HFFc6 (cell line): ENCODE data around the gene NCAM1. TPM values are rescaled to one million over a fixed set of nuclear protein-coding genes. Genes with fewer than 3 reads are reported as not detected.

Experiments
- DNase-seq: peaks from one replicate; pipeline ENCODE4 v3.0.0-alpha.2; 2018
- H3K27ac Mint-ChIP-seq: 2 replicates; pipeline ENCODE4 v1.8.0; 2020; ENCODE audit warnings: mild to moderate bottlenecking, mixed read lengths
- H3K27me3 Mint-ChIP-seq: 2 replicates; pipeline ENCODE4 v1.8.0; 2021; ENCODE audit warnings: mild to moderate bottlenecking, moderate library complexity, mixed read lengths; ENCODE audit not compliant: insufficient read depth
- H3K36me3 Mint-ChIP-seq: 2 replicates; pipeline ENCODE4 v1.8.0; 2021; ENCODE audit warnings: low read depth, mixed read lengths
- H3K4me1 Mint-ChIP-seq: 2 replicates; pipeline ENCODE4 v1.8.0; 2020; ENCODE audit warnings: low read depth, mixed read lengths
- H3K4me3 Mint-ChIP-seq: 2 replicates; pipeline ENCODE4 v1.8.0; 2020; ENCODE audit warnings: mild to moderate bottlenecking, moderate library complexity, mixed read lengths
- H3K9me3 Mint-ChIP-seq: 2 replicates; pipeline ENCODE4 v1.8.0; 2020; ENCODE audit warnings: mild to moderate bottlenecking, mixed read lengths
- total RNA-seq, 6 experiments: library from RNA; stranded (reverse); fragmentation: NEBNext Ultra II Directional; extraction: Animal tissue kit (Norgen Biotek cat#: 25700); gene quantifications; 2 replicates in 1 of 6; 3 replicates in 5 of 6; pipeline ENCODE4 v1.2.3, GENCODE V29; 2021
- TF ChIP-seq, protein P1 (sequence below): fragments of 200-600 bp; sonication (generic); IDR thresholded peaks from 2 replicates; pipeline ENCODE4 v1.5.0; 2021; ENCODE audit warnings: antibody characterized with exemption, mild to moderate bottlenecking

The NCAM1 gene
- total RNA-seq, 6 experiments from 2014 or later: 0.20 TPM; not detected in 5

DNA sequence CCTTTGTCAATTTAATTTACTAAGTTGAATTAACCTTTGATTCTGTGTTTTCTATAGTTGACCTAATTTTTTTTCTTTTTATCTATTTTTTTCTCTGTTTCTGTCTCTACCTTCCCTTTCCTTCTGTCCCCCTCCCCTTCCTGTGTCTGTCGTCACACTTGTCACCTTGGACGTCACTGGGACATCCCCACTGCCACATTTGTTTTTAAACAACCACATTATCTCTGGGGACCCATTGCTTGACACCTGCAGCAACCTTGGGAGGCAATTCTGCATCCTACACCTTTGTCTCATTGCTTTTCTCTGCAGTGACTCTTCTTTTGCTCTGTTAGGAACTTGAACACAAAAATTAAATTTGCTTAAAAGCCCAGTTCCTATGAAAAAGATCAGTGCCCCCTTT, 301.4 kb downstream of the NCAM1 start:
- Mint-ChIP-seq H3K4me3 (no peak overlapping the region), H3K27ac (no peak overlapping the region), H3K36me3 (no peaks in the 10 kb centered on the region), H3K4me1 (no peaks in the 10 kb centered on the region; the same call in 1 of the 2 replicates), H3K9me3 (peaks cover 5% of the 10 kb centered on the region; the same call in 1 of the 2 replicates), H3K27me3 (peaks cover 2% of the 10 kb centered on the region)
- TF ChIP-seq, protein P1, sequence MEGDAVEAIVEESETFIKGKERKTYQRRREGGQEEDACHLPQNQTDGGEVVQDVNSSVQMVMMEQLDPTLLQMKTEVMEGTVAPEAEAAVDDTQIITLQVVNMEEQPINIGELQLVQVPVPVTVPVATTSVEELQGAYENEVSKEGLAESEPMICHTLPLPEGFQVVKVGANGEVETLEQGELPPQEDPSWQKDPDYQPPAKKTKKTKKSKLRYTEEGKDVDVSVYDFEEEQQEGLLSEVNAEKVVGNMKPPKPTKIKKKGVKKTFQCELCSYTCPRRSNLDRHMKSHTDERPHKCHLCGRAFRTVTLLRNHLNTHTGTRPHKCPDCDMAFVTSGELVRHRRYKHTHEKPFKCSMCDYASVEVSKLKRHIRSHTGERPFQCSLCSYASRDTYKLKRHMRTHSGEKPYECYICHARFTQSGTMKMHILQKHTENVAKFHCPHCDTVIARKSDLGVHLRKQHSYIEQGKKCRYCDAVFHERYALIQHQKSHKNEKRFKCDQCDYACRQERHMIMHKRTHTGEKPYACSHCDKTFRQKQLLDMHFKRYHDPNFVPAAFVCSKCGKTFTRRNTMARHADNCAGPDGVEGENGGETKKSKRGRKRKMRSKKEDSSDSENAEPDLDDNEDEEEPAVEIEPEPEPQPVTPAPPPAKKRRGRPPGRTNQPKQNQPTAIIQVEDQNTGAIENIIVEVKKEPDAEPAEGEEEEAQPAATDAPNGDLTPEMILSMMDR: no peak
- no peak for DNase-seq

DNA sequence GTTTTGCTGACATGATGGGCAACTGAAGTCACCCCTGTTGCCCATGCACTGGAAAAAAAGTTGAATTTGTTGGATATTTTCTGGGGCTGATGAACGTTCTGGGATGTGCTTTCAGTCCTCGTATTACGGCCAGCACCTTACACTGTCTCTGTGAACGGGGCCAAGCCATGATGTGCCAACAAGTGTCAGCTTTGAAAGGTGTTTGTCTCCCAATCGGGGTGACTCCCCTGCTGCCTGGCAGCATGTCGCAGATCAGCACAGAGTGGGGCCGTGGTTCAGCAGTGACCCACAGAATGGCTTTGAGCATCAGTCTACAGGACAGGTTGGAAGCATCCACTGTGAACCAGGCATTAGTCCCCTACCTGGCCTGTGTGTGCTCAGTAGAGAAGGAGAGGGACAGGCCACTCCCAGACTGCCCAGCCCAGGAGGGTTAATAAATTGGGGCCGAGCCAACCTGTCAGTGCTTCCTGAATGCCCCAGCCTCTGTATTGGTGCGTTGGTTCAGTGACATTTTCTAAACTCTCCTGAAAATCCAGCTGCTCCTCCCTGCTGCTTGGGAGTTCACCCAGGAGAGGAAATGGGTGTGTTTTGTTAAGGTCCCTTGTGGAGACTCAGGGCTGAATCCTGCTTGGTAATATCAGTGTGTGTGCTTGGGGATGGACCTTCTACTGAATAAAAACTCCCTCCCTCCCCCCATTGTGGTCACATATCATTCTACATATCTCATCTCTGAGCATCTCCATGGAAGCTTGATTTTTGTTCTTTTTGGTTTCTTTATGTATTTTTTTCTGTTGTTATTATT, 302.4 kb downstream of the NCAM1 start:
- Mint-ChIP-seq H3K27me3 (peaks cover 2% of the 10 kb centered on the region), H3K4me1 (no peaks in the 10 kb centered on the region; the same call in 1 of the 2 replicates), H3K9me3 (peaks cover 5% of the 10 kb centered on the region; the same call in 1 of the 2 replicates), H3K27ac (no peak overlapping the region), H3K4me3 (no peak overlapping the region), H3K36me3 (no peaks in the 10 kb centered on the region)
- no peak for DNase-seq
- TF ChIP-seq, protein P1: no peak

DNA sequence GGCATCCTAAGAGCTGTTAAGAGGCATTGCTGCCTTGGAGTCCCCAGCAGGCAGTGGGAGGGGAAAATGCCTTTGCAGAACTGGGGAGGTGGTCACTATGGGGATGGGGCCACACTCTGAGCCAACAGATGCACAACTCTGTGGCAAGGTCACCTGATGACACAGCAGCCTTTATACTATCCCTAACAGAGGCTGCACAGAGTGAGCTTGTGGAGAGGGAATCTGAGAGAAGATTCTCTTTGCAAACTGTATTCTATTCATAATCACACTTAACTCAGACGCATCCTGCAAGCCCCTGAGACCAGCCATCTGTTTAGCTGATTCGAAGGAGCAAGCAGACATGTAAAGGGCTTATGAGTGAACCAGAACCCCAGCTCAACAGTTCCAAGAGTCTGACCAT, 304.1 kb downstream of the NCAM1 start:
- H3K9me3 Mint-ChIP-seq: no peaks in the 10 kb centered on the region; the same call in 1 of the 2 replicates
- H3K36me3 Mint-ChIP-seq: no peaks in the 10 kb centered on the region
- H3K27ac Mint-ChIP-seq: no peak overlapping the region
- H3K4me3 Mint-ChIP-seq: no peak overlapping the region
- H3K27me3 Mint-ChIP-seq: peaks cover 2% of the 10 kb centered on the region
- no peak for DNase-seq
- TF ChIP-seq, protein P1: no peak
- no peaks in the 10 kb centered on the region; the same call in 1 of the 2 replicates for H3K4me1 Mint-ChIP-seq

DNA sequence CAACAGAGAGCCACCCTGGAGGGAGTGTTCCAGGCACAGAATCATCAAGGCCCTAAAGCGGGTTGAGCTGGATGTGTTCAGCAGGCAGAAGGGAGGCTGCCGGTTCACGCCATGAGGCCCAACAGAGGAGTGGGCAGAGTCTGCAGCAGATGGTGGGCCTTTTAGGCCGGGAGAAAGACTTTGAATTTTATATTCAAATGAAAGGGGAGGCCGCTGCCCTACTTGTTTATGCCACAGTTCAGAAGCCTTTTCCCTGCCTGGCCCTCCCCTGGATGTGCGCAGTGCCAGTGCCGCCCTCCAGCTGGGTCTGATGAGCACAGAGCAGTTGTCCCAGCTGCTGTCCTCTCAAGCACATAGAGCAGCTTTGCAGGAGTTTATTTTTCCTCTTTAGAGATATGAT, 306.3 kb downstream of the NCAM1 start:
- Mint-ChIP-seq H3K4me3 (no peak overlapping the region), H3K36me3 (no peaks in the 10 kb centered on the region), H3K9me3 (no peaks in the 10 kb centered on the region; the same call in 1 of the 2 replicates), H3K27ac (no peak overlapping the region), H3K4me1 (no peaks in the 10 kb centered on the region), H3K27me3 (peaks cover 2% of the 10 kb centered on the region)
- DNase-seq: no peak
- TF ChIP-seq, protein P1: no peak

DNA sequence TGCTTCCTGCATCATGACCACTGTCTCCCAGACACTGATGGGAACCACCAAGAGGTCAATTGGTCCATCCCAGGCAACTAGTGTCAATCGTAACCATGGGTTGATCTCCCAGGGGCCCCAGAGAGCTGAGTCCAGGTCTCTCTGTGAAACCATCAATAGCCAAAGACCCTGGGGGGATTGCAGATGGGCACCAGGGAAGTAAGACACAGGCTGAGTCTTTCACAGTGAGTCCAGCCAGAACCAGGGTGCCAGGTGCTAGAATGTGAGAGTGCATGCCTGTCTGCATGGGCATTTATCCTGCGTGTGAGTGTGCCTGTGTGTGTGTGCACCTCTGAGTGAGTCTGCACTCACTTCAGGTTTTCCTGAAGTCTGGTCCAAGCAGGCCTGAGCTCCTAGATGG, 307.9 kb downstream of the NCAM1 start:
- TF ChIP-seq, protein P1: no peak
- no peak overlapping the region for H3K4me3 Mint-ChIP-seq
- no peak overlapping the region for H3K27ac Mint-ChIP-seq
- DNase-seq: no peak
- H3K4me1 Mint-ChIP-seq: no peaks in the 10 kb centered on the region
- no peaks in the 10 kb centered on the region for H3K36me3 Mint-ChIP-seq
- H3K9me3 Mint-ChIP-seq: peaks cover 5% of the 10 kb centered on the region
- H3K27me3 Mint-ChIP-seq: peaks cover 2% of the 10 kb centered on the region
